Skeletal muscle satellite cell (primary cell): Measurements from ENCODE around the gene CRIP1.
A peak's percentile ranks its signal among the peaks of the same experiment; 100 is the strongest.

Source experiments
- H3K27me3 ChIP-seq: 2 replicates; pipeline ENCODE4 v1.7.0; 2013; ENCODE audit warnings: low read length; ENCODE audit not compliant: control insufficient read depth, insufficient read depth
- H3K36me3 ChIP-seq: 2 replicates; pipeline ENCODE4 v1.7.0; 2013; ENCODE audit warnings: mild to moderate bottlenecking, control low read depth, low read length; ENCODE audit not compliant: insufficient read depth
- H3K4me1 ChIP-seq: 2 replicates; pipeline ENCODE4 v1.7.0; 2013; ENCODE audit warnings: low read length; ENCODE audit not compliant: control insufficient read depth, insufficient read depth
- H3K4me2 ChIP-seq: 2 replicates; pipeline ENCODE4 v1.7.0; 2013; ENCODE audit warnings: mild to moderate bottlenecking, low read length
- H3K4me3 ChIP-seq: 2 replicates; pipeline ENCODE4 v1.7.0; 2013; ENCODE audit warnings: low read length
- H3K9ac ChIP-seq: 2 replicates; pipeline ENCODE4 v1.7.0; 2013; ENCODE audit warnings: mild to moderate bottlenecking, low read depth, low read length, moderate library complexity
- H3K9me3 ChIP-seq: replicated peaks from 2 replicates; pipeline ENCODE4 v1.7.0; 2013; ENCODE audit warnings: mild to moderate bottlenecking, control low read depth, low read length

The CRIP1 gene

GRCh38 chr14:105519946-105520698, 33.4 kb downstream of the CRIP1 start:
- Histone ChIP-seq H3K36me3 (no peaks in the 10 kb centered on the region), H3K27me3 (peaks cover 42% of the 10 kb centered on the region), H3K4me1 (no peaks in the 10 kb centered on the region), H3K4me2 (no peak overlapping the region), H3K9ac (no peak overlapping the region), H3K9me3 (no peaks in the 10 kb centered on the region), H3K4me3 (no peak overlapping the region)

- H3K9ac ChIP-seq, result no peak overlapping the region
- H3K27me3 ChIP-seq, result peaks cover 17% of the 10 kb centered on the region
- no peak overlapping the region for H3K4me2 ChIP-seq
- no peaks in the 10 kb centered on the region for H3K9me3 ChIP-seq
- H3K4me1 ChIP-seq, result peaks cover 22% of the 10 kb centered on the region
- H3K36me3 ChIP-seq, result no peaks in the 10 kb centered on the region
- H3K4me3 ChIP-seq, result no peak overlapping the region
These were observed 38.6 kb downstream of the CRIP1 start for GRCh38 chr14:105525326-105525725.

DNA sequence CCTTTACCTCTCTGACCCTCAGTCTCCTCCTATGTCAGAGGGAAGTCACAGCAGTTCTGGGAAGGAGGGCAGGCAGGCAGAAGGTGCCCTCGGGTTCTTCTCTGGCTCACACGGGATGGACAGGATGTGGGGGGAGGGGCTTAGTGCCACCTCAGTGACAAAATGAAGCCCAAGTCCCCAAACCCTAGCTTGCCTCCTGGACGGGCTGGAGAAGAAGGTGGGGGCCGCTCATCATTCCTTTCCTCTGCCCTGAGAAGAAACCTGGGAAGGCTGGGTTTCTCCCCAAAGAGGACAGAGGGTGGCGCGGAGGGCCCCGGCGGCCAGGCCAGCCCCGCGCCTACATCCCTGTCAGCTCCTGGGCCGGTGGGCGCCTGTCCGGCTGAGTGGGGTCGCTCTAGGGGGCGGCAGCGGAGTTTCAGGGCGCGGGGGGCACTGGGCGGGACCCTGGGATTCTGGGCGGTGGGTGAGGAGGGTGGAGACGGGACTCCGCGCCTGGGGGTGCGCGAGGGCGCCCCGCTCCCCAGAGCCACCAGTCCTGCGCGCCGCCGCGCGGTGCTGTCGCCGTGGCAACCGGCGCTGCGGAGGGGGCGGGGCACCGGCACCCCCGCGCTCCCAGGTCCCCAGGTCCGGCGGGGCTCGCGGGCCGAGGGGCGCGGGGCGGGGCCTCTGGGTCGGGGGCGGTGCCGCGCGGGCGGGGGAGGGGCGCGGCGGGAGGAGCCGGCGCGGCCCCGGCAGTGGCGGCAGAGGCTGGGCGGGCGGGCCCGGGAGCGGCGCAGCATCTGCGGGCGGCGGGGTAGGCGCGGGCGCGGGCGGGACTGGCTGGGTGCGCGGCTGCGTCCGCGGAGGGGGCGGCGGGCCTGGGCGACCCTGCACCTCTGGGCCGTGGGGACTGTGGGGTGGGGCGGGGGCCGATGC, 39.4 kb downstream of the CRIP1 start, which contains the start of gene TMEM121:
Gene TMEM121 (plus strand): TSS at position 723 of the 915 bp plus-strand sequence. CDS start 2,252 bp downstream, outside the sequence.
- Histone ChIP-seq H3K9ac (no peak within 1 kb of the TSS), H3K4me1 (peaks cover 22% of the 10 kb centered on the region), H3K4me3 (peak within 1 kb of the TSS; percentile 76), H3K36me3 (no peaks in the 10 kb centered on the region), H3K4me2 (peak within 1 kb of the TSS; percentile 98), H3K9me3 (no peaks in the 10 kb centered on the region), H3K27me3 (peaks cover 16% of the 10 kb centered on the region)

DNA sequence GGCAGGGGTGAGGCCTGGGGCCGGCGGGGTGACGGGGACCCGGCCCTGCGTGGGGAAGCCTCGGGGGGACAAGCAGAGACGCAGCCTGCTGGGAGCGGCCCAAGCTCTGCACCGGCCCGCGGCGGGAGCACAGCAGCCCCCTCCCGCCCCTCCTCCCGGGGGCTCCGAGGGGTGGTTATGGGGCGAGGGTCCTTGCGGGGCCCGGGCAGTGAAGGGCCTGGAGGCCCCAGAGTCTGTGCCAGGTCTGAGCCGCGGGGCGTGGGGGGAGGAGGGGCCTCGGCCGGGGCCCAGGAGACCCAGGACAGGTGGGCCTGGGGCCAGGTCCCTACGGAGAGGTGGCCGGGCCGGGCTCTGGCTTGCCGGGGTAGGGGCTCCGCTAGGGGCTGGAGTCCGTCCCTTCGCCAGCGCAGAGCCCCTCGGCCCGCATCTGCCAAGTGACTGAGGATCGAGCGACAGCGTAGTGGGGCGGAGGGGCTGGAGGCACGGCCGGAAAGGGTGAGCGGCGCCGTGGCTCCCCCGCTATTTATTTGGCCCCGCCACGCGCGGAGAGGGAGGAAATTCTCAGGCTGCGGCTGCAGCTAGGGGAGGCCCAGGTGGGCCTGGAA, 40.2 kb downstream of the CRIP1 start:
- Histone ChIP-seq H3K27me3 (peaks cover 14% of the 10 kb centered on the region), H3K4me3 (peak overlapping the region; percentile 76), H3K9me3 (no peaks in the 10 kb centered on the region), H3K4me2 (peak overlapping the region; percentile 98), H3K9ac (no peak overlapping the region), H3K4me1 (peaks cover 22% of the 10 kb centered on the region), H3K36me3 (no peaks in the 10 kb centered on the region)

- no peaks in the 10 kb centered on the region for H3K9me3 ChIP-seq
- H3K27me3 ChIP-seq, result peaks cover 13% of the 10 kb centered on the region
- no peak overlapping the region for H3K9ac ChIP-seq
- peak overlapping the region; percentile 76 for H3K4me3 ChIP-seq
- H3K36me3 ChIP-seq, result no peaks in the 10 kb centered on the region
- peaks cover 22% of the 10 kb centered on the region for H3K4me1 ChIP-seq
- peak overlapping the region; percentile 98 for H3K4me2 ChIP-seq
These were observed 40.7 kb downstream of the CRIP1 start for GRCh38 chr14:105527381-105527825.

DNA sequence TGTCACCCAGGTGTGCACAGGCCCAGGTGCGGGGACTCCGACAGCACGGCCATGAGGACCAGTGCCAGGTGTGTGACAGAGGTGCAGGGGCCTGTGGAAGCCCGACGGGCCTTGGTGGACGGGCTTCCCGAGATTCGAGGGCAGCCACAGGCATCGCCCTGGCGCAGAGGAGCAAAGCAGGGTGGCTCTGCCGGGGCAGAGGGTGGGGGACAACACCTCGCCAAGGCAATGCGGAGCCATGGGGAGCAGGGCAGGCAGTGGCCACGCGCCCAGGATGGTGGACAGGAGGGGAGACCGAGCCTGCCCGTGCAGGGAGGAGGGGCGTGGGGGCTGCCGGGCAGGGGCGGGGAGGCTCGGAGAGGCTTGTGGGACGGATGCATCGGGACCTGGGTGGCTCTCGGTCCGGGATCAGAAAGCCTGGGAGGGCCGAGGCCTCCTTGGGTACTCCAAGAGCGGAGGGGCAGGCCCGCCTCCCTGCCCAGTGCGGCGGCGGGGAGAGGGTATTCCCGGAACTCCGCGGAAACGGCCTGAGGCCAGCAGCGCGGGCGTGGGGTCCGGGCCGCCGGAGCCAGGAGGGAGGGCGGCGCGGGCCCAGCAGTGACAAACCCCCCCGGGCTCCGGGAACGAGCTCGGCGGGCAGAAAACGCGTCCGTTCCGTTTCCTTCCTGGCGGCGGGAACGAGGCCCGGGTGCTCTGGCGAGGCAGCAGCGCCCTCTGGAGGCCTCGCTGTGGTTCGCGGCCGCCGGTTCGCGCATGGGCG, 41.3 kb downstream of the CRIP1 start:
- peaks cover 16% of the 10 kb centered on the region for H3K27me3 ChIP-seq
- peak overlapping the region; percentile 76 for H3K4me3 ChIP-seq
- peak overlapping the region; percentile 85 for H3K9ac ChIP-seq
- peak overlapping the region; percentile 98 for H3K4me2 ChIP-seq
- peaks cover 22% of the 10 kb centered on the region for H3K4me1 ChIP-seq
- no peaks in the 10 kb centered on the region for H3K36me3 ChIP-seq
- H3K9me3 ChIP-seq, result no peaks in the 10 kb centered on the region

DNA sequence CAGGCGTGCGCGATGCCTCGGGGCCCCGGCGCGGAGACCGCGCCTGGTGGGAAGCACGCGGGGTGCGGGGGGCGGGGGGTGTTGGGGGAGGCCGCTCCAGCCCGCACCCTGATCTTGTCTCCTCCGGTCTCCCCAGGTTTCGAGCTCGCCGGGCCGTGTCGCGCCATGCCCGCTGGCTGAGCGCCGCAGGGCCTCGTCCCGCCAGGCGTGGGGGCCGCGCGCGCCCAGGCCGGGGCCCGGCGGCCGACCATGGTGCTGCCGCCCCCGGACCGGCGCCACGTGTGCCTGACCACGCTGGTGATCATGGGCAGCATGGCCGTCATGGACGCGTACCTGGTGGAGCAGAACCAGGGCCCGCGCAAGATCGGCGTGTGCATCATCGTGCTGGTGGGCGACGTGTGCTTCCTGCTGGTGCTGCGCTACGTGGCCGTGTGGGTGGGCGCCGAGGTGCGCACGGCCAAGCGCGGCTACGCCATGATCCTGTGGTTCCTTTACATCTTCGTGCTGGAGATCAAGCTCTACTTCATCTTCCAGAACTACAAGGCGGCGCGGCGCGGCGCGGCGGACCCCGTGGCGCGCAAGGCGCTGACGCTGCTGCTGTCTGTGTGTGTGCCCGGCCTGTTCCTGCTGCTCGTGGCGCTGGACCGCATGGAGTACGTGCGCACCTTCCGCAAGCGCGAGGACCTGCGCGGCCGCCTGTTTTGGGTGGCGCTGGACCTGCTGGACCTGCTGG, 42.1 kb downstream of the CRIP1 start:
- H3K4me1 ChIP-seq, result peaks cover 22% of the 10 kb centered on the region
- no peak overlapping the region for H3K9ac ChIP-seq
- peak overlapping the region; percentile 50 for H3K4me3 ChIP-seq
- H3K36me3 ChIP-seq, result no peaks in the 10 kb centered on the region
- H3K27me3 ChIP-seq, result peaks cover 24% of the 10 kb centered on the region
- H3K9me3 ChIP-seq, result no peaks in the 10 kb centered on the region
- peak overlapping the region; percentile 74 for H3K4me2 ChIP-seq

DNA sequence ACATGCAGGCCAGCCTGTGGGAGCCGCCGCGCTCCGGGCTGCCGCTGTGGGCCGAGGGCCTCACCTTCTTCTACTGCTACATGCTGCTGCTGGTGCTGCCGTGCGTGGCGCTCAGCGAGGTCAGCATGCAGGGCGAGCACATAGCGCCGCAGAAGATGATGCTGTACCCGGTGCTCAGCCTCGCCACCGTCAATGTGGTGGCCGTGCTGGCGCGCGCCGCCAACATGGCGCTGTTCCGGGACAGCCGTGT, 42.6 kb downstream of the CRIP1 start:
- Histone ChIP-seq H3K9me3 (no peaks in the 10 kb centered on the region), H3K4me2 (no peak overlapping the region), H3K4me1 (peaks cover 22% of the 10 kb centered on the region), H3K36me3 (no peaks in the 10 kb centered on the region), H3K4me3 (no peak overlapping the region), H3K27me3 (peaks cover 28% of the 10 kb centered on the region), H3K9ac (no peak overlapping the region)

- Histone ChIP-seq H3K27me3 (peaks cover 33% of the 10 kb centered on the region), H3K9ac (no peak overlapping the region)
These were observed 43.0 kb downstream of the CRIP1 start for GRCh38 chr14:105529569-105530284.

More at GRCh38 chr14:105529569-105530284, 43.0 kb downstream of the CRIP1 start:
- no peak overlapping the region for H3K4me2 ChIP-seq
- no peak overlapping the region for H3K4me3 ChIP-seq
- peaks cover 22% of the 10 kb centered on the region for H3K4me1 ChIP-seq
- no peaks in the 10 kb centered on the region for H3K9me3 ChIP-seq
- H3K36me3 ChIP-seq, result no peaks in the 10 kb centered on the region
